KMS-11 (cell line): ENCODE measurements around the gene LAMTOR1.

Experiments used
- H2AFZ ChIP-seq: fragments of 200-600 bp; sonication (generic); 2 replicates; pipeline ENCODE4 v1.6.1; 2016; ENCODE audit warnings: antibody characterized with exemption, mixed run types, low read depth
- H3K27ac ChIP-seq: fragments of 200-600 bp; sonication (generic); 2 replicates; pipeline ENCODE4 v1.6.1; 2016; ENCODE audit warnings: mild to moderate bottlenecking, mixed run types
- H3K27me3 ChIP-seq: fragments of 200-600 bp; sonication (generic); 2 replicates; pipeline ENCODE4 v1.6.1; 2017; ENCODE audit warnings: mild to moderate bottlenecking, low read depth, mixed run types, moderate library complexity; ENCODE audit not compliant: insufficient read depth
- H3K36me3 ChIP-seq: fragments of 200-600 bp; sonication (generic); 2 replicates; pipeline ENCODE4 v1.6.1; 2017; ENCODE audit warnings: mild to moderate bottlenecking, mixed run types; ENCODE audit not compliant: insufficient read depth
- H3K4me1 ChIP-seq: fragments of 200-600 bp; sonication (generic); 2 replicates; pipeline ENCODE4 v1.6.1; 2016; ENCODE audit warnings: mild to moderate bottlenecking, low read depth, mixed run types; ENCODE audit not compliant: poor library complexity, severe bottlenecking
- H3K4me2 ChIP-seq: fragments of 200-600 bp; sonication (generic); 2 replicates; pipeline ENCODE4 v1.7.0; 2016; ENCODE audit warnings: mild to moderate bottlenecking, mixed run types
- H3K4me3 ChIP-seq: fragments of 200-600 bp; sonication (generic); IDR thresholded peaks from 2 replicates; pipeline ENCODE4 v1.6.1; 2017; ENCODE audit warnings: low read depth, low read length, mixed read lengths; ENCODE audit not compliant: insufficient read depth
- H3K79me2 ChIP-seq: fragments of 200-600 bp; sonication (generic); 2 replicates; pipeline ENCODE4 v1.6.1; 2016; ENCODE audit warnings: low read depth, mixed run types; ENCODE audit not compliant: insufficient read depth
- H3K9ac ChIP-seq: fragments of 200-600 bp; sonication (generic); 2 replicates; pipeline ENCODE4 v1.6.1; 2016; ENCODE audit warnings: mild to moderate bottlenecking, mixed run types
- H4K20me1 ChIP-seq: fragments of 200-600 bp; sonication (generic); 2 replicates; pipeline ENCODE4 v1.6.1; 2016; ENCODE audit warnings: mild to moderate bottlenecking, mixed run types; ENCODE audit not compliant: insufficient read depth
- CTCF ChIP-seq: fragments of 200-600 bp; sonication (generic); conservative IDR thresholded peaks from 2 replicates; pipeline ENCODE4 v1.6.1; 2017; ENCODE audit warnings: low read depth, mild to moderate bottlenecking, antibody characterized with exemption, low read length, moderate library complexity, mixed read lengths

LAMTOR1 gene

GRCh38 chr11:72122607-72123006 lies 19.5 kb upstream of the LAMTOR1 start:
- TF ChIP-seq CTCF: no peak

GRCh38 chr11:72120930-72121329 lies 17.8 kb upstream of the LAMTOR1 start:
- no peaks in the 10 kb centered on the region for H3K27me3 ChIP-seq
- H4K20me1 ChIP-seq: no peaks in the 10 kb centered on the region
- H3K4me1 ChIP-seq: no peaks in the 10 kb centered on the region
- no peak for TF ChIP-seq CTCF
- H3K27ac ChIP-seq: no peak overlapping the region
- no peak overlapping the region for H3K9ac ChIP-seq
- H3K4me2 ChIP-seq: no peak overlapping the region
- H3K79me2 ChIP-seq: no peaks in the 10 kb centered on the region
- no peak overlapping the region for H2AFZ ChIP-seq
- H3K4me3 ChIP-seq: no peak overlapping the region
- H3K36me3 ChIP-seq: no peaks in the 10 kb centered on the region

More at GRCh38 chr11:72122607-72123006, 19.5 kb upstream of the LAMTOR1 start:
- H3K36me3 ChIP-seq: no peaks in the 10 kb centered on the region
- no peak overlapping the region for H3K9ac ChIP-seq
- H3K27ac ChIP-seq: no peak overlapping the region
- H3K27me3 ChIP-seq: no peaks in the 10 kb centered on the region
- H3K4me2 ChIP-seq: no peak overlapping the region
- no peaks in the 10 kb centered on the region for H3K79me2 ChIP-seq
- H3K4me1 ChIP-seq: no peaks in the 10 kb centered on the region
- H3K4me3 ChIP-seq: no peak overlapping the region
- no peaks in the 10 kb centered on the region for H4K20me1 ChIP-seq
- H2AFZ ChIP-seq: no peak overlapping the region

DNA sequence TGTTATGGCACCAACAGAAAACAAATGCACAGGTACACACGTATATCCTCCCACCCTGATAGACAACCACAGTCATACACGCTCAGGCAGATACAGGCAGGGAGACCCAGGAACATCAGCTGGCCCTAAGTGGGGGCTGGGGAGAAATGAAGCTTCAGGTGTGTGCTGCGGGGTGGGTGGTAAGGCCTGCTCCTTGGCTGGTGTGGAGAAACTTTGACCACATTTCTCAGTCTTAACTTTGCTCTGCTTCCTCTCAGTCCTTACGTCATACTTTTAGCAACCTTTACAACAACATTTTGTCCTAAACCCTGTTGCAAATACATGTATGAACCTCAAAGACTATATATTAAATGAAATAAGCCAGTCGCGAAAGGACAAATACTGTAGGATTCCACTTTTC lies 16.1 kb upstream of the LAMTOR1 start:
- Histone ChIP-seq H3K27me3 (no peaks in the 10 kb centered on the region), H3K9ac (no peak overlapping the region), H3K4me3 (no peak overlapping the region), H2AFZ (no peak overlapping the region), H3K79me2 (no peaks in the 10 kb centered on the region), H4K20me1 (no peaks in the 10 kb centered on the region), H3K27ac (no peak overlapping the region), H3K36me3 (no peaks in the 10 kb centered on the region), H3K4me2 (no peak overlapping the region), H3K4me1 (no peaks in the 10 kb centered on the region)
- TF ChIP-seq CTCF: no peak

DNA sequence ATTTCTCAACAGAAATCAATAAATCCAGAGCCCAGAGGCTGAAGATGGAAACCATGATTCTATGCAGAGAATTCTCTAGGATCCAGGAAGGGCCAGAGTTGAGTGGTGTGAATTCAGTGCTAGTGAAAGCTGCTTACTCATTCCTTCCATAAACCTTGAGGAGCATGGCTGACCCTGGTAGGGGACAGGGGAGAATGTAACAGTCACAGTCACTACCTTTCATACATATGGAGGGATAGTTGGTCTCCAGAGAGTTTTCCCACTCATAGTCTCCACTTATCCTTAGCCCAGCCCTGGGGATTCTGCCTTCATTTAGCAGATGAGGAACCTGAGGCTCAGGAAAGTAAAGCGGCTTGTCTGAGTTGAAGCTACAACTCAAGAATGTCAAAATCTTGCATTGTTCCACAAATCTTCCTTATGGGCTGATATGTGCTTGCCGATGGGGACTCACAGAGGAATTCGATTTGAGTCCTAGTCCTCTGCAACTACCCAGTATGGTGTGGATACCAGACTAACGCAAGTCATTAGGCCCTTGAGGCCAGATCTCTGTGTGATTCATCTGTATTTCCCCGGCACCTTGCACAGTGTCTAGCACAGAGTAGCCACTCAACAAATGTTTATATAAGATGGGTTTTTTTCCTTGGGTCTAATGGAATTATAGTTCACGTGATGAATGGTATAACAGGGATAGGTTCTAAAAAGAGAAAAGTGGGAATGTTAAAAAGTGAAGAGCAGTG lies 13.1 kb upstream of the LAMTOR1 start:
- H3K4me3 ChIP-seq: no peak overlapping the region
- H3K27ac ChIP-seq: no peak overlapping the region
- no peak overlapping the region for H2AFZ ChIP-seq

More for the DNA sequence above, 13.1 kb upstream of the LAMTOR1 start:
- H3K79me2 ChIP-seq: no peaks in the 10 kb centered on the region
- no peaks in the 10 kb centered on the region for H3K36me3 ChIP-seq
- no peaks in the 10 kb centered on the region for H4K20me1 ChIP-seq
- no peak overlapping the region for H3K4me2 ChIP-seq
- peaks cover 15% of the 10 kb centered on the region for H3K4me1 ChIP-seq
- no peaks in the 10 kb centered on the region for H3K27me3 ChIP-seq
- no peak for TF ChIP-seq CTCF
- H3K9ac ChIP-seq: no peak overlapping the region
